A673 (cell line): ENCODE data around the gene SOX6.

ENCODE experiments used
- CTCF ChIP-seq: fragments of 300-800, 200-600 bp; sonication (generic); conservative IDR thresholded peaks from 2 replicates; pipeline ENCODE4 v1.5.1; 2017; ENCODE audit warnings: low read depth, mild to moderate bottlenecking, antibody characterized with exemption, low read length, moderate library complexity, mixed read lengths
- EZH2 ChIP-seq: fragments of 200-600 bp; sonication (generic); IDR thresholded peaks from 2 replicates; pipeline ENCODE4 v1.6.1; 2017; ENCODE audit warnings: borderline replicate concordance, low read depth, mild to moderate bottlenecking, mixed read lengths, antibody characterized with exemption, low read length; ENCODE audit not compliant: poor library complexity, severe bottlenecking

- TF ChIP-seq CTCF (no peak), EZH2 (no peak)
Measured at GRCh38 chr11:16299390-16299789, 57.0 kb downstream of the SOX6 start.
